WTC11 (cell line): ENCODE measurements around the gene RSRP1. TPM values are rescaled to one million over a fixed set of nuclear protein-coding genes. Genes with fewer than 3 reads are reported as not detected.

ENCODE experiments used
- ATAC-seq: fragments of 200-7000 bp; cut with Tn5 transposase; 2 replicates; pipeline ENCODE4 v1.10.0; 2021; ENCODE audit warnings: mild to moderate bottlenecking, moderate library complexity
- CTCF ChIA-PET: fragments of 300-600 bp; sonication (Branson Sonifier 250); formaldehyde crosslinking; loops from one replicate; lab custom pipeline; 2021; ENCODE audit warnings: antibody characterized with exemption; lab: Charles Lee
- POLR2A ChIA-PET: fragments of 350-600 bp; sonication (Branson Sonifier 250); formaldehyde crosslinking; loops from one replicate; lab custom pipeline; 2021; ENCODE audit warnings: antibody characterized with exemption; lab: Charles Lee
- DNase-seq: peaks from one replicate; pipeline ENCODE4 v3.0.0; 2021; ENCODE audit warnings: low spot score
- H3K27ac Mint-ChIP-seq: 2 replicates; pipeline ENCODE4 v1.8.0; 2021; ENCODE audit warnings: mixed read lengths
- H3K27me3 Mint-ChIP-seq: 2 replicates; pipeline ENCODE4 v1.8.0; 2021; ENCODE audit warnings: low read depth, mild to moderate bottlenecking, moderate library complexity, mixed read lengths
- H3K36me3 Mint-ChIP-seq: 2 replicates; pipeline ENCODE4 v1.8.0; 2021; ENCODE audit warnings: mixed read lengths
- H3K4me1 Mint-ChIP-seq: 2 replicates; pipeline ENCODE4 v1.8.0; 2022; ENCODE audit warnings: mixed read lengths
- H3K4me3 Mint-ChIP-seq: 2 replicates; pipeline ENCODE4 v1.8.0; 2021; ENCODE audit warnings: mild to moderate bottlenecking, moderate library complexity, mixed read lengths
- H3K9me3 Mint-ChIP-seq: 2 replicates; pipeline ENCODE4 v1.8.0; 2021; ENCODE audit warnings: mixed read lengths
- ATF1 ChIP-seq: sonication (generic); formaldehyde crosslinking; IDR thresholded peaks from 2 replicates; pipeline ENCODE4 v1.8.1; 2023; ENCODE audit warnings: mild to moderate bottlenecking, moderate library complexity, missing genetic modification reagents
- CREM ChIP-seq: sonication (generic); formaldehyde crosslinking; IDR thresholded peaks from 2 replicates; pipeline ENCODE4 v1.8.1; 2022; ENCODE audit warnings: mild to moderate bottlenecking, missing genetic modification reagents, moderate library complexity
- ESRRA ChIP-seq: sonication (generic); formaldehyde crosslinking; IDR thresholded peaks from 2 replicates; pipeline ENCODE4 v1.8.1; 2022; ENCODE audit warnings: mild to moderate bottlenecking, missing genetic modification reagents, borderline replicate concordance
- FOXP1 ChIP-seq: sonication (generic); formaldehyde crosslinking; IDR thresholded peaks from 2 replicates; pipeline ENCODE4 v1.8.0; 2022; ENCODE audit warnings: missing genetic modification reagents, mild to moderate bottlenecking, moderate library complexity, borderline replicate concordance
- NR3C1 ChIP-seq: sonication (generic); formaldehyde crosslinking; conservative IDR thresholded peaks from 2 replicates; pipeline ENCODE4 v1.8.1; 2023; ENCODE audit warnings: low read depth, mild to moderate bottlenecking, missing genetic modification reagents
- TEAD1 ChIP-seq: sonication (generic); formaldehyde crosslinking; IDR thresholded peaks from 2 replicates; pipeline ENCODE4 v1.8.0; 2022; ENCODE audit warnings: mild to moderate bottlenecking, missing genetic modification reagents
- ZNF317 ChIP-seq: sonication (generic); formaldehyde crosslinking; IDR thresholded peaks from 2 replicates; pipeline ENCODE4 v1.8.1; 2023; ENCODE audit warnings: low read depth, mild to moderate bottlenecking, moderate library complexity, missing genetic modification reagents, borderline replicate concordance
- ZNF396 ChIP-seq: fragments of 250-450 bp; sonication (Bioruptor Pico); IDR thresholded peaks from 2 replicates; pipeline ENCODE4 v1.8.0; 2021; ENCODE audit warnings: mild to moderate bottlenecking, moderate library complexity, borderline replicate concordance
- ZNF416 ChIP-seq: fragments of 250-450 bp; sonication (Bioruptor Pico); IDR thresholded peaks from 2 replicates; pipeline ENCODE4 v1.9.0; 2021; ENCODE audit warnings: mild to moderate bottlenecking, inconsistent platforms
- ZNF671 ChIP-seq: fragments of 250-450 bp; sonication (Bioruptor Pico); IDR thresholded peaks from 2 replicates; pipeline ENCODE4 v1.8.0; 2021; ENCODE audit warnings: mild to moderate bottlenecking
- total RNA-seq: library from RNA; stranded (reverse); gene quantifications from 3 replicates; pipeline ENCODE4 v1.2.3, GENCODE V29; 2021
- TF ChIP-seq, protein P1 (sequence below): fragments of 250-450 bp; sonication (Bioruptor Pico); IDR thresholded peaks from 2 replicates; pipeline ENCODE4 v1.9.0; 2021; ENCODE audit warnings: moderate library complexity, mild to moderate bottlenecking, inconsistent platforms, borderline replicate concordance
- TF ChIP-seq, protein P2 (sequence below): sonication (generic); formaldehyde crosslinking; IDR thresholded peaks from 2 replicates; pipeline ENCODE4 v1.8.0; 2023; ENCODE audit warnings: mild to moderate bottlenecking, missing genetic modification reagents
- TF ChIP-seq, protein P3 (sequence below): sonication (generic); formaldehyde crosslinking; IDR thresholded peaks from 2 replicates; pipeline ENCODE4 v1.8.1; 2022; ENCODE audit warnings: low read depth, missing genetic modification reagents, borderline replicate concordance
- TF ChIP-seq, protein P4 (sequence below): sonication (generic); formaldehyde crosslinking; IDR thresholded peaks from 2 replicates; pipeline ENCODE4 v1.8.1; 2022; ENCODE audit warnings: low read depth, mild to moderate bottlenecking, moderate library complexity, missing genetic modification reagents, borderline replicate concordance
- TF ChIP-seq, protein P5 (sequence below): sonication (generic); formaldehyde crosslinking; IDR thresholded peaks from 2 replicates; pipeline ENCODE4 v1.8.0; 2022; ENCODE audit warnings: missing genetic modification reagents
- TF ChIP-seq, protein P6 (sequence below): fragments of 200-600 bp; IDR thresholded peaks from 2 replicates; pipeline ENCODE4 v1.8.0; 2022; ENCODE audit warnings: antibody characterized with exemption
- TF ChIP-seq, protein P7 (sequence below): sonication (generic); formaldehyde crosslinking; IDR thresholded peaks from 2 replicates; pipeline ENCODE4 v1.8.1; 2023; ENCODE audit warnings: mild to moderate bottlenecking, missing genetic modification reagents, moderate library complexity
- TF ChIP-seq, protein P8 (sequence below): sonication (generic); formaldehyde crosslinking; IDR thresholded peaks from 2 replicates; pipeline ENCODE4 v1.8.1; 2023; ENCODE audit warnings: mild to moderate bottlenecking, missing genetic modification reagents, moderate library complexity
- TF ChIP-seq, protein P9 (sequence below): sonication (generic); formaldehyde crosslinking; IDR thresholded peaks from 2 replicates; pipeline ENCODE4 v1.8.0; 2023; ENCODE audit warnings: missing genetic modification reagents
- TF ChIP-seq, protein P10 (sequence below): fragments of 250-450 bp; sonication (Bioruptor Pico); IDR thresholded peaks from 2 replicates; pipeline ENCODE4 v1.9.0; 2021; ENCODE audit warnings: mild to moderate bottlenecking

Gene RSRP1
- total RNA-seq, 1 experiment from 2014 or later, result 78.1 TPM

DNA sequence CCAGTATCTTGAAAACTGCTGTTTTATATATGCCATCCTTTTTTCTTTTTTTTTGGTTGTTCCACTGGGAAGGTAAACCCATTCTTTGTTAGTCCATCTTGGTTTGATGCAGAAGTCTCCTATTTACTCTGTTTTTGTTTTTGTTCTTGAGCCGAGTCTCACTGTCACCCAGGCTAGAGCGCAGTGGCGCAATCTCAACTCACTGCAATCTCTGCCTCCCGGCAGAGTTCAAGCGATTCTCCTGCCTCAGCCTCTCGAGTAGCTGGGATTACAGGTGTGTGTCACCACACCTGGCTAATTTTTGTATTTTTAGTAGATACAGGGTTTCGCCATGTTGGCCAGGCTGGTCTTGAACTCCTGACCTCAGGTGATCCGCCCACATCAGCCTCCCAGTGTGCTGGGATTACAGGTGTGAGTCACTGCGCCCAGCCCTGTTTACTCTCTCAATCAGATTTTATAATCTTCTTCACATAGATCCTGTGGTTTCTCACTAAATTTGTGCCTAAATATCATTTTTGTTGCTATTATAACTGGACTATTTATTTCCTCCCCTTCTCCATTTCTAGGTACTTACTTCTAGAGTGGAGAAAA is 27.5 kb downstream of the RSRP1 start:
- no peaks in the 10 kb centered on the region for H3K9me3 Mint-ChIP-seq
- POLR2A ChIA-PET, result no interaction called here
- H3K36me3 Mint-ChIP-seq, result peaks cover 26% of the 10 kb centered on the region
- no peak for ATAC-seq
- TF ChIP-seq ZNF416 (CRISPR knock-in tag), result no peak
- TF ChIP-seq, protein P1, sequence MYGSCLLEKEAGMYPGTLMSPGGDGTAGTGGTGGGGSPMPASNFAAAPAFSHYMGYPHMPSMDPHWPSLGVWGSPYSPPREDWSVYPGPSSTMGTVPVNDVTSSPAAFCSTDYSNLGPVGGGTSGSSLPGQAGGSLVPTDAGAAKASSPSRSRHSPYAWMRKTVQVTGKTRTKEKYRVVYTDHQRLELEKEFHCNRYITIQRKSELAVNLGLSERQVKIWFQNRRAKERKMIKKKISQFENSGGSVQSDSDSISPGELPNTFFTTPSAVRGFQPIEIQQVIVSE, result no peak
- TF ChIP-seq FOXP1, result no peak
- TF ChIP-seq, protein P2, sequence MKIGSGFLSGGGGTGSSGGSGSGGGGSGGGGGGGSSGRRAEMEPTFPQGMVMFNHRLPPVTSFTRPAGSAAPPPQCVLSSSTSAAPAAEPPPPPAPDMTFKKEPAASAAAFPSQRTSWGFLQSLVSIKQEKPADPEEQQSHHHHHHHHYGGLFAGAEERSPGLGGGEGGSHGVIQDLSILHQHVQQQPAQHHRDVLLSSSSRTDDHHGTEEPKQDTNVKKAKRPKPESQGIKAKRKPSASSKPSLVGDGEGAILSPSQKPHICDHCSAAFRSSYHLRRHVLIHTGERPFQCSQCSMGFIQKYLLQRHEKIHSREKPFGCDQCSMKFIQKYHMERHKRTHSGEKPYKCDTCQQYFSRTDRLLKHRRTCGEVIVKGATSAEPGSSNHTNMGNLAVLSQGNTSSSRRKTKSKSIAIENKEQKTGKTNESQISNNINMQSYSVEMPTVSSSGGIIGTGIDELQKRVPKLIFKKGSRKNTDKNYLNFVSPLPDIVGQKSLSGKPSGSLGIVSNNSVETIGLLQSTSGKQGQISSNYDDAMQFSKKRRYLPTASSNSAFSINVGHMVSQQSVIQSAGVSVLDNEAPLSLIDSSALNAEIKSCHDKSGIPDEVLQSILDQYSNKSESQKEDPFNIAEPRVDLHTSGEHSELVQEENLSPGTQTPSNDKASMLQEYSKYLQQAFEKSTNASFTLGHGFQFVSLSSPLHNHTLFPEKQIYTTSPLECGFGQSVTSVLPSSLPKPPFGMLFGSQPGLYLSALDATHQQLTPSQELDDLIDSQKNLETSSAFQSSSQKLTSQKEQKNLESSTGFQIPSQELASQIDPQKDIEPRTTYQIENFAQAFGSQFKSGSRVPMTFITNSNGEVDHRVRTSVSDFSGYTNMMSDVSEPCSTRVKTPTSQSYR (CRISPR knock-in tag), result no peak
- TF ChIP-seq ZNF396 (CRISPR knock-in tag), result no peak
- no peak for TF ChIP-seq NR3C1 (CRISPR knock-in tag)
- no peak for TF ChIP-seq CREM (CRISPR knock-in tag)
- TF ChIP-seq, protein P3, sequence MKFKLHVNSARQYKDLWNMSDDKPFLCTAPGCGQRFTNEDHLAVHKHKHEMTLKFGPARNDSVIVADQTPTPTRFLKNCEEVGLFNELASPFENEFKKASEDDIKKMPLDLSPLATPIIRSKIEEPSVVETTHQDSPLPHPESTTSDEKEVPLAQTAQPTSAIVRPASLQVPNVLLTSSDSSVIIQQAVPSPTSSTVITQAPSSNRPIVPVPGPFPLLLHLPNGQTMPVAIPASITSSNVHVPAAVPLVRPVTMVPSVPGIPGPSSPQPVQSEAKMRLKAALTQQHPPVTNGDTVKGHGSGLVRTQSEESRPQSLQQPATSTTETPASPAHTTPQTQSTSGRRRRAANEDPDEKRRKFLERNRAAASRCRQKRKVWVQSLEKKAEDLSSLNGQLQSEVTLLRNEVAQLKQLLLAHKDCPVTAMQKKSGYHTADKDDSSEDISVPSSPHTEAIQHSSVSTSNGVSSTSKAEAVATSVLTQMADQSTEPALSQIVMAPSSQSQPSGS (CRISPR knock-in tag), result no peak
- TF ChIP-seq, protein P4, sequence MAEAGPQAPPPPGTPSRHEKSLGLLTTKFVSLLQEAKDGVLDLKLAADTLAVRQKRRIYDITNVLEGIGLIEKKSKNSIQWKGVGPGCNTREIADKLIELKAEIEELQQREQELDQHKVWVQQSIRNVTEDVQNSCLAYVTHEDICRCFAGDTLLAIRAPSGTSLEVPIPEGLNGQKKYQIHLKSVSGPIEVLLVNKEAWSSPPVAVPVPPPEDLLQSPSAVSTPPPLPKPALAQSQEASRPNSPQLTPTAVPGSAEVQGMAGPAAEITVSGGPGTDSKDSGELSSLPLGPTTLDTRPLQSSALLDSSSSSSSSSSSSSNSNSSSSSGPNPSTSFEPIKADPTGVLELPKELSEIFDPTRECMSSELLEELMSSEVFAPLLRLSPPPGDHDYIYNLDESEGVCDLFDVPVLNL (CRISPR knock-in tag), result no peak
- TF ChIP-seq, protein P5, sequence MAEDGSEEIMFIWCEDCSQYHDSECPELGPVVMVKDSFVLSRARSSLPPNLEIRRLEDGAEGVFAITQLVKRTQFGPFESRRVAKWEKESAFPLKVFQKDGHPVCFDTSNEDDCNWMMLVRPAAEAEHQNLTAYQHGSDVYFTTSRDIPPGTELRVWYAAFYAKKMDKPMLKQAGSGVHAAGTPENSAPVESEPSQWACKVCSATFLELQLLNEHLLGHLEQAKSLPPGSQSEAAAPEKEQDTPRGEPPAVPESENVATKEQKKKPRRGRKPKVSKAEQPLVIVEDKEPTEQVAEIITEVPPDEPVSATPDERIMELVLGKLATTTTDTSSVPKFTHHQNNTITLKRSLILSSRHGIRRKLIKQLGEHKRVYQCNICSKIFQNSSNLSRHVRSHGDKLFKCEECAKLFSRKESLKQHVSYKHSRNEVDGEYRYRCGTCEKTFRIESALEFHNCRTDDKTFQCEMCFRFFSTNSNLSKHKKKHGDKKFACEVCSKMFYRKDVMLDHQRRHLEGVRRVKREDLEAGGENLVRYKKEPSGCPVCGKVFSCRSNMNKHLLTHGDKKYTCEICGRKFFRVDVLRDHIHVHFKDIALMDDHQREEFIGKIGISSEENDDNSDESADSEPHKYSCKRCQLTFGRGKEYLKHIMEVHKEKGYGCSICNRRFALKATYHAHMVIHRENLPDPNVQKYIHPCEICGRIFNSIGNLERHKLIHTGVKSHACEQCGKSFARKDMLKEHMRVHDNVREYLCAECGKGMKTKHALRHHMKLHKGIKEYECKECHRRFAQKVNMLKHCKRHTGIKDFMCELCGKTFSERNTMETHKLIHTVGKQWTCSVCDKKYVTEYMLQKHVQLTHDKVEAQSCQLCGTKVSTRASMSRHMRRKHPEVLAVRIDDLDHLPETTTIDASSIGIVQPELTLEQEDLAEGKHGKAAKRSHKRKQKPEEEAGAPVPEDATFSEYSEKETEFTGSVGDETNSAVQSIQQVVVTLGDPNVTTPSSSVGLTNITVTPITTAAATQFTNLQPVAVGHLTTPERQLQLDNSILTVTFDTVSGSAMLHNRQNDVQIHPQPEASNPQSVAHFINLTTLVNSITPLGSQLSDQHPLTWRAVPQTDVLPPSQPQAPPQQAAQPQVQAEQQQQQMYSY, result no peak
- TF ChIP-seq, protein P6, sequence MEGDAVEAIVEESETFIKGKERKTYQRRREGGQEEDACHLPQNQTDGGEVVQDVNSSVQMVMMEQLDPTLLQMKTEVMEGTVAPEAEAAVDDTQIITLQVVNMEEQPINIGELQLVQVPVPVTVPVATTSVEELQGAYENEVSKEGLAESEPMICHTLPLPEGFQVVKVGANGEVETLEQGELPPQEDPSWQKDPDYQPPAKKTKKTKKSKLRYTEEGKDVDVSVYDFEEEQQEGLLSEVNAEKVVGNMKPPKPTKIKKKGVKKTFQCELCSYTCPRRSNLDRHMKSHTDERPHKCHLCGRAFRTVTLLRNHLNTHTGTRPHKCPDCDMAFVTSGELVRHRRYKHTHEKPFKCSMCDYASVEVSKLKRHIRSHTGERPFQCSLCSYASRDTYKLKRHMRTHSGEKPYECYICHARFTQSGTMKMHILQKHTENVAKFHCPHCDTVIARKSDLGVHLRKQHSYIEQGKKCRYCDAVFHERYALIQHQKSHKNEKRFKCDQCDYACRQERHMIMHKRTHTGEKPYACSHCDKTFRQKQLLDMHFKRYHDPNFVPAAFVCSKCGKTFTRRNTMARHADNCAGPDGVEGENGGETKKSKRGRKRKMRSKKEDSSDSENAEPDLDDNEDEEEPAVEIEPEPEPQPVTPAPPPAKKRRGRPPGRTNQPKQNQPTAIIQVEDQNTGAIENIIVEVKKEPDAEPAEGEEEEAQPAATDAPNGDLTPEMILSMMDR, result no peak
- TF ChIP-seq ZNF317 (CRISPR knock-in tag), result no peak
- TF ChIP-seq ESRRA (CRISPR knock-in tag), result no peak
- no peak for TF ChIP-seq ATF1 (CRISPR knock-in tag)
- TF ChIP-seq TEAD1 (CRISPR knock-in tag), result no peak
- TF ChIP-seq, protein P7, sequence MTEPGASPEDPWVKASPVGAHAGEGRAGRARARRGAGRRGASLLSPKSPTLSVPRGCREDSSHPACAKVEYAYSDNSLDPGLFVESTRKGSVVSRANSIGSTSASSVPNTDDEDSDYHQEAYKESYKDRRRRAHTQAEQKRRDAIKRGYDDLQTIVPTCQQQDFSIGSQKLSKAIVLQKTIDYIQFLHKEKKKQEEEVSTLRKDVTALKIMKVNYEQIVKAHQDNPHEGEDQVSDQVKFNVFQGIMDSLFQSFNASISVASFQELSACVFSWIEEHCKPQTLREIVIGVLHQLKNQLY (CRISPR knock-in tag), result no peak
- TF ChIP-seq, protein P8, sequence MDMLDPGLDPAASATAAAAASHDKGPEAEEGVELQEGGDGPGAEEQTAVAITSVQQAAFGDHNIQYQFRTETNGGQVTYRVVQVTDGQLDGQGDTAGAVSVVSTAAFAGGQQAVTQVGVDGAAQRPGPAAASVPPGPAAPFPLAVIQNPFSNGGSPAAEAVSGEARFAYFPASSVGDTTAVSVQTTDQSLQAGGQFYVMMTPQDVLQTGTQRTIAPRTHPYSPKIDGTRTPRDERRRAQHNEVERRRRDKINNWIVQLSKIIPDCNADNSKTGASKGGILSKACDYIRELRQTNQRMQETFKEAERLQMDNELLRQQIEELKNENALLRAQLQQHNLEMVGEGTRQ (CRISPR knock-in tag), result no peak
- TF ChIP-seq, protein P9, sequence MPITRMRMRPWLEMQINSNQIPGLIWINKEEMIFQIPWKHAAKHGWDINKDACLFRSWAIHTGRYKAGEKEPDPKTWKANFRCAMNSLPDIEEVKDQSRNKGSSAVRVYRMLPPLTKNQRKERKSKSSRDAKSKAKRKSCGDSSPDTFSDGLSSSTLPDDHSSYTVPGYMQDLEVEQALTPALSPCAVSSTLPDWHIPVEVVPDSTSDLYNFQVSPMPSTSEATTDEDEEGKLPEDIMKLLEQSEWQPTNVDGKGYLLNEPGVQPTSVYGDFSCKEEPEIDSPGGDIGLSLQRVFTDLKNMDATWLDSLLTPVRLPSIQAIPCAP (CRISPR knock-in tag), result no peak
- TF ChIP-seq, protein P10, sequence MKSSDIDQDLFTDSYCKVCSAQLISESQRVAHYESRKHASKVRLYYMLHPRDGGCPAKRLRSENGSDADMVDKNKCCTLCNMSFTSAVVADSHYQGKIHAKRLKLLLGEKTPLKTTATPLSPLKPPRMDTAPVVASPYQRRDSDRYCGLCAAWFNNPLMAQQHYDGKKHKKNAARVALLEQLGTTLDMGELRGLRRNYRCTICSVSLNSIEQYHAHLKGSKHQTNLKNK (CRISPR knock-in tag), result no peak
- TF ChIP-seq ZNF671, result no peak
- TF ChIP-seq, all 79 proteins: peak for 0
- H3K27ac Mint-ChIP-seq, result no peak overlapping the region
- DNase-seq, result no peak
- no peak overlapping the region for H3K4me3 Mint-ChIP-seq
- H3K27me3 Mint-ChIP-seq, result no peaks in the 10 kb centered on the region
- H3K4me1 Mint-ChIP-seq, result no peaks in the 10 kb centered on the region
- CTCF ChIA-PET, result interaction anchor here (0.7 kb wide), 1 partner anchor 265 kb away, joined by 3 read pairs; no protein-coding TSS in a partner anchor
